CD4-positive, alpha-beta T cell treated with Interleukin-4 for 4 hours (primary cell): ENCODE results near the gene ATP6AP1.

Experiments
- DNase-seq: peaks from one replicate; pipeline ENCODE4 v3.0.0-alpha.2; 2020

Gene ATP6AP1

DNA sequence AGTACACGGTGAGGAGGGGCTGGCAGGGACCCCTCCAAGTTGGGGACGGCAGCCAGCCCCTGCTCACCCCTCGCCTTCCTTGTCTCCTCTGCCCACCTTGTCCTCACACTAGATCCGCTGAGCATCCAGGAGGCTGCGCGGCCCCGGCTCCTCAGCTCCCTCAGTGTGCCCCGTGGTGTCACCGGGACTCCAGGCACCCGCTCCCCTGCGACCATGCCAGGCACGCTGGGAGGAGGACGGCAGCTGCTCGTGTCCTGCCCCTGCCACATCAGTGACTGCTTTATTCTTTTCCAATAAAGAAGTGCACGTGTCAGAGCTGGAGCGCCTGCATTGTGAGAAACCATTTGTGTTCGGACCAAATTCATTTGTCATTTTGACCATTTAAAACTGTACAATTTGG lies 21.8 kb downstream of the ATP6AP1 start:
- no peak for DNase-seq

- DNase-seq, result no peak
Observed at GRCh38 chrX:154452823-154453222, 24.3 kb downstream of the ATP6AP1 start.

GRCh38 chrX:154457491-154458115 lies 29.1 kb downstream of the ATP6AP1 start:
- peak; percentile 61 for DNase-seq

- peak; percentile 59 for DNase-seq
Observed at GRCh38 chrX:154458116-154458953, 29.9 kb downstream of the ATP6AP1 start, which contains the start of gene PLXNA3. Gene PLXNA3 (plus strand): TSS chrX:154458281. CDS start chrX:154460184, 1,903 bp downstream.

- peak; percentile 9 for DNase-seq
Observed at GRCh38 chrX:154458954-154459778, 30.7 kb downstream of the ATP6AP1 start.

DNA sequence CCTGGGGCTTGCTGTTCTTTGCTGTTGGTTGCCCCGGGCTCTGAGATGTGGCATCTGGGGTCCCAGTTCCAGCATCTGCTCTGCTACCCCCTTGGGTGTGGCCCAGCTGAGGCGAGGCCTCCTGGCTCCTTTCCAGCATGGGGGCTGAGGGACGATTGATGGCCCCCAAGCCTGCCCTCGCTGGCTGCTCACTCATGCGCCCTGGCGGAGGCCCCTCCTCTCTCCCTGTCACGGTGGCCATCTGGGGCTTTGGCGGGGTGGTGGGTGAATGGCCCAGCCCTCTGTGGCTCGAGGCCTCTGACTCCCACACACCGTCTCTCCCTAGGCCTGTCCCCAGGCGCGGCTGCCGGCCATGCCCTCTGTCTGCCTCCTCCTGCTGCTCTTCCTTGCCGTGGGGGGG lies 31.4 kb downstream of the ATP6AP1 start:
- DNase-seq, result no peak

GRCh38 chrX:154460326-154460725 lies 31.8 kb downstream of the ATP6AP1 start:
- no peak for DNase-seq

DNA sequence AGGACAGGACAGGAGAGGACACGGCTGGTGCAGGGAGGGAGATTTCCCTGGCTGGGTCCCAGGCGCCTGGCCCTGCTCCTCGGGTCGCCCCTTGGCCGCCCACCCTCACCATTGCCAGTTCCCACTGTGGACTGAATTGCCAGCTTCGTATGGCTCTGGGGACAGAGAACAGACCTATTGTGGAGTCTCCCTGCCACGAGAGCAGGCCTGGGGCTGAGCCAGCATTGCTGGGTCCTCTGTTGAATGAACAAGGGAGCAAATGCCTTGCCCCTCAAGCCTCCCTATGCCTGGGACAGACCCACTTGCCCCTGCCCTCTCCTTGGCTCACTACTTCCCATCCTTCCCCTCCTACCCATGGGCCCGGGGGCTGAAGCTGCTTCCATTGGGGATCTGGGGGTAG lies 33.9 kb downstream of the ATP6AP1 start:
- no peak for DNase-seq

GRCh38 chrX:154463611-154464220 lies 35.2 kb downstream of the ATP6AP1 start:
- DNase-seq, result no peak

- no peak for DNase-seq
Observed at GRCh38 chrX:154464806-154465365, 36.4 kb downstream of the ATP6AP1 start.

DNA sequence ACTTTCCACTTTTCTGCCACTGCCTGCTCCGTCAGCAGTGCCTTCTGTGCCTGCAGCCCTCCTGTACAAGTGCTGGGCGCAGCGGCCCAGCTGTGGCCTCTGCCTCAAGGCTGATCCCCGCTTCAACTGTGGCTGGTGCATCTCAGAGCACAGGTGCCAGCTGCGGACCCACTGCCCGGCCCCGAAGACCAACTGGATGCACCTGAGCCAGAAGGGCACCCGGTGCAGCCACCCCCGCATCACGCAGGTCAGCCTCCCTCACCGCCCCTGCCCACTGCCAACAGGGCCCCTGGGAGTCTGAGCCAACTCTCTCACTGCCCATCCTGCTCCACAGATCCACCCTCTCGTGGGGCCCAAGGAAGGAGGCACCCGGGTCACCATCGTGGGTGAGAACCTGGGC lies 37.1 kb downstream of the ATP6AP1 start:
- no peak for DNase-seq

DNA sequence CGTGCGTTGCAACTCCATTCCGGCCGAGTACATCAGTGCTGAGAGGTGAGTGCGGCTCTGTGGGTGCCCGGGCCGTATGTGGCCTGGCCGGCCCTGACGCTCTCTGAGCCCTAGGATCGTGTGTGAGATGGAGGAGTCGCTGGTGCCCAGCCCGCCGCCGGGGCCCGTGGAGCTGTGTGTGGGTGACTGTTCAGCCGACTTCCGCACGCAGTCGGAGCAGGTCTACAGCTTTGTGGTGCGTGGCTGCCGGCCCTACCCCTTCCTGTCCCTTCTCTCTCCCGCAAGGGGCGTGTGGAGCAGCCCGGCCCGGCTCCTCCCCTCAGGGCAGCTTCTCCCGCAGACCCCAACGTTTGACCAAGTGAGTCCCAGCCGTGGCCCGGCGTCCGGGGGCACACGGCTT lies 37.6 kb downstream of the ATP6AP1 start:
- DNase-seq, result no peak

- DNase-seq, result no peak
Observed at GRCh38 chrX:154466907-154467306, 38.4 kb downstream of the ATP6AP1 start.

- no peak for DNase-seq
Observed at GRCh38 chrX:154467556-154467955, 39.1 kb downstream of the ATP6AP1 start.

- DNase-seq, result no peak
Observed at GRCh38 chrX:154468217-154468616, 39.7 kb downstream of the ATP6AP1 start.

DNA sequence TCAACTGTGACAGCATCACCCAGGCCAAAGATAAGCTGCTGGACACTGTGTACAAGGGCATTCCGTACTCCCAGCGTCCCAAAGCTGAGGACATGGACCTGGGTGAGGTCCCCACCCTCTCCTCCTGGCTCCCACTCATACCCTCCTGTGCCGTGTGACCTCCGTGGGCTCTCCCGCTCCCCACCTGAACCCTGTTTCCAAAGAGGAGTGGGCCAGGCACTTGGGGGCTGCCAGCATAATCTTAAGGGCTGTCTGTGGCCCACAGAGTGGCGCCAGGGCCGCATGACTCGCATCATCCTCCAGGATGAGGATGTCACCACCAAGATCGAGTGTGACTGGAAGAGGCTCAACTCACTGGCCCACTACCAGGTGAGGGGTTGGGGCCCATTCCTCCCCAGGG lies 40.6 kb downstream of the ATP6AP1 start:
- DNase-seq, result no peak

- no peak for DNase-seq
Observed at GRCh38 chrX:154469880-154470279, 41.4 kb downstream of the ATP6AP1 start.

DNA sequence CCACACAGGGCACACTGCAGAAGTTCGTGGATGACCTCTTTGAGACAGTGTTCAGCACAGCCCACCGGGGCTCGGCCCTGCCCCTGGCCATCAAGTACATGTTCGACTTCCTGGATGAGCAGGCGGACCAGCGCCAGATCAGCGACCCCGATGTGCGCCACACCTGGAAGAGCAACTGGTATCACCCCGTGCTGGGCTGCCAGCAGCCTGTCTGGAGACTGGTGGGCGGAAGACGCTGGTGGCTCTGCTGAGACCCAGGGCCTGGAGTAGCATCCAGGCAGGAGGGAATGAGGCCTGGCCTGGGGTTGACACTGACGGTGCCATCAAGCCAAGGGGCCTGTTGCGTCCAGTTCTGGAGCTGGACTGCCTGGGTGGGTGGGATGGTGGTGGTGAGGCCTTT lies 42.0 kb downstream of the ATP6AP1 start:
- DNase-seq, result no peak

- no peak for DNase-seq
Observed at GRCh38 chrX:154470914-154471568, 42.6 kb downstream of the ATP6AP1 start.

GRCh38 chrX:154471839-154472684 lies 43.6 kb downstream of the ATP6AP1 start:
- DNase-seq, result no peak
